ENCODE data around the gene NKPD1. TPM values are rescaled to one million over a fixed set of nuclear protein-coding genes. Genes with fewer than 3 reads are reported as not detected.

NKPD1 gene
- total and polyA plus RNA-seq, 4 donors: not detected

GRCh38 chr19:45156011-45156630 is 4.7 kb downstream of the NKPD1 start:
- TF ChIP-seq CTCF (IDR thresholded peaks at IDR 0.05; ENCODE audit: low read depth, low read length, missing input control): no peak
- TF ChIP-seq, protein P1, sequence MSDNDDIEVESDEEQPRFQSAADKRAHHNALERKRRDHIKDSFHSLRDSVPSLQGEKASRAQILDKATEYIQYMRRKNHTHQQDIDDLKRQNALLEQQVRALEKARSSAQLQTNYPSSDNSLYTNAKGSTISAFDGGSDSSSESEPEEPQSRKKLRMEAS (IDR thresholded peaks at IDR 0.05): no peak
- TF ChIP-seq FOXA2 (IDR thresholded peaks at IDR 0.05): no peak
- TF ChIP-seq EGR1 (IDR thresholded peaks at IDR 0.05; ENCODE audit: low read depth in 2 of 2): no peak
- TF ChIP-seq RXRA (IDR thresholded peaks at IDR 0.05): no peak
- no peak for TF ChIP-seq FOXA1 (IDR thresholded peaks at IDR 0.05)
- TF ChIP-seq, protein P2, sequence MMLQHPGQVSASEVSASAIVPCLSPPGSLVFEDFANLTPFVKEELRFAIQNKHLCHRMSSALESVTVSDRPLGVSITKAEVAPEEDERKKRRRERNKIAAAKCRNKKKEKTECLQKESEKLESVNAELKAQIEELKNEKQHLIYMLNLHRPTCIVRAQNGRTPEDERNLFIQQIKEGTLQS (IDR thresholded peaks at IDR 0.05): no peak
- no peak for TF ChIP-seq YY1 (IDR thresholded peaks at IDR 0.05)
- no peak for TF ChIP-seq HNF4G (IDR thresholded peaks at IDR 0.05)
- no peak for TF ChIP-seq ZBTB33 (IDR thresholded peaks at IDR 0.05)
- no peak for TF ChIP-seq TAF1 (conservative IDR thresholded peaks at IDR 0.05)
- no peak for TF ChIP-seq JUND (IDR thresholded peaks at IDR 0.05)
- no peak for TF ChIP-seq GABPA (IDR thresholded peaks at IDR 0.05 in 1 of 2, conservative IDR thresholded peaks at IDR 0.05 in 1 of 2)
- TF ChIP-seq SP1 (IDR thresholded peaks at IDR 0.05): no peak
- TF ChIP-seq NR2F2 (IDR thresholded peaks at IDR 0.05): no peak
- TF ChIP-seq REST (IDR thresholded peaks at IDR 0.05): no peak
- no peak for TF ChIP-seq RAD21 (IDR thresholded peaks at IDR 0.05)
- no peak for TF ChIP-seq HNF4A (conservative IDR thresholded peaks at IDR 0.05)
- H3K27me3 ChIP-seq (ENCODE audit: control insufficient read depth in 4 of 4, insufficient read depth in 4 of 4, low read length in 3 of 4): peaks cover 0 to 8% (median 6%) of the 10 kb centered on the region in 4 donors
- H3K9me3 ChIP-seq (ENCODE audit: control insufficient read depth in 4 of 4, low read length in 3 of 4): no peaks in the 10 kb centered on the region
- 84% methylated on average over 11 of the region's 11 CpGs for WGBS
- no peak overlapping the region for H3K9ac ChIP-seq (ENCODE audit: low read depth in 1 of 2, low read length in 2 of 2)
- no peak for DNase-seq (ENCODE audit: low spot score)
- H3K4me1 ChIP-seq (ENCODE audit: control insufficient read depth in 4 of 4, insufficient read depth in 4 of 4, low read length in 3 of 4): peaks cover 3 to 24% (median 19%) of the 10 kb centered on the region in 4 donors
- H3K36me3 ChIP-seq (ENCODE audit: control insufficient read depth in 4 of 4, insufficient read depth in 3 of 4, low read depth in 1 of 4, low read length in 3 of 4): no peaks in the 10 kb centered on the region
- H3K27ac ChIP-seq (ENCODE audit: low read depth in 1 of 2, low read length in 2 of 2): no peak overlapping the region
- no peak overlapping the region for H3K4me3 ChIP-seq (ENCODE audit: low read depth in 1 of 3, low read length in 3 of 3)
